ENCODE results near the gene UBAP1L.

The UBAP1L gene

GRCh38 chr15:65042776-65043327, 72.1 kb downstream of the UBAP1L start:
- Mint-ChIP-seq H3K36me3 (no peaks in the 10 kb centered on the region), H3K27me3 (peaks cover 4 to 6% of the 10 kb centered on the region in 2 donors), H3K4me3 (no peak overlapping the region), H3K4me1 (no peaks in the 10 kb centered on the region), H3K9me3 (no peaks in the 10 kb centered on the region), H3K27ac (no peak overlapping the region)
- ATAC-seq (replicated peaks) (no peak), DNase-seq (no peak)
